T-helper 22 cell (primary cell): ENCODE results near the gene PYM1.
A peak's percentile ranks its signal among the peaks of the same experiment; 100 is the strongest.

Experiments used
- DNase-seq: peaks from one replicate; pipeline ENCODE4 v3.0.0-alpha.2; 2020; ENCODE audit warnings: low read depth

PYM1 gene

GRCh38 chr12:55927588-55928502 is at the start of gene PYM1:
TSS of gene PYM1 (minus strand) at chr12:55927894. CDS start at chr12:55927761, 133 bp downstream.
- DNase-seq: peak; percentile 58

- DNase-seq: peak; percentile 29
These were observed 46.6 kb upstream of the PYM1 start for GRCh38 chr12:55974308-55974730.

GRCh38 chr12:55973599-55974307 is 46.1 kb upstream of the PYM1 start, which contains the start of gene RAB5B:
TSS of gene RAB5B (plus strand) at chr12:55974078. CDS start at chr12:55986961, 12,883 bp downstream.
- DNase-seq: peak; percentile 99

- no peak for DNase-seq
These were observed 45.4 kb upstream of the PYM1 start for GRCh38 chr12:55972911-55973598.

DNA sequence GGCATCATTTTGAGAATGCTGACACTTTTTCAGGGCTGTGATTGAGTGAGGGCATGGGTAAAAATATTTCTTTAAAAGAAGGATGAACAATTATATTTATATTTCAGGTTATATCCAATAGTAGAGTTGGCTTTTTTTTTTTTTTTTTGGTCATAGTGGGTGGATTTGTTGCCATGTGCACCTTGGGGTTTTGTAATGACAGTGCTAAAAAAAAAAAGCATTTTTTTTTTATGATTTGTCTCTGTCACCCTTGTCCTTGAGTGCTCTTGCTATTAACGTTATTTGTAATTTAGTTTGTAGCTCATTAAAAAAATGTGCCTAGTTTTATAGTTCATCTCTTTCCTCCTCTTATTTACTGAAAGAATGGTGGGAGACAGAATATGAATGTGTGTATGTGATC is 44.8 kb upstream of the PYM1 start:
- DNase-seq: no peak

DNA sequence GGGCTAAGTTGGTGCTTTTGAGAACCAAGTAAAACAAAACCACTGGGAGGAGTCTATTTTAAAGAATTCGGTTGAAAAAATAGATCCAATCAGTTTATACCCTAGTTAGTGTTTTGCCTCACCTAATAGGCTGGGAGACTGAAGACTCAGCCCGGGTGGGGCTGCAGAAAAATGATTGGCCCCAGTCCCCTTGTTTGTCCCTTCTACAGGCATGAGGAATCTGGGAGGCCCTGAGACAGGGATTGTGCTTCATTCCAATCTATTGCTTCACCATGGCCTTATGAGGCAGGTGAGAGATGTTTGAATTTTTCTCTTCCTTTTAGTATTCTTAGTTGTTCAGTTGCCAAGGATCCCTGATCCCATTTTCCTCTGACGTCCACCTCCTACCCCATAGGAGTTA is 44.3 kb upstream of the PYM1 start:
- no peak for DNase-seq

GRCh38 chr12:55970775-55971174 is 43.1 kb upstream of the PYM1 start:
- DNase-seq: no peak

DNA sequence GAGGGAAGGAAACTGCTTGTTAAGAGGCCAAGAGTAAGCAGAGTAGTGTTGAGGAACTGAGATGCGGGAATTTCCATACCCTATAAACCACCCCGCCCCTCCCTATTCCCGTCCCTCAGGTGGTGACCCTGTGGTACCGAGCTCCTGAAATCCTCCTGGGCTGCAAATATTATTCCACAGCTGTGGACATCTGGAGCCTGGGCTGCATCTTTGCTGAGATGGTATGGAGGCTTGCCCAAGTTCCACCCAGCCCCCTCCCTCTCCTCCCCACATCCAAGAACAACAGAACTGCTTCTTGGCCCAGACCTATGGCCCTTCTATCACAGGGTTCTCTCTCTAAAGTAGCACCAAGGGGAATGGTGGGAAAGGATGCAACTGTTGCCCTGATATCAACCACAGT is 41.7 kb upstream of the PYM1 start:
- DNase-seq: no peak

DNA sequence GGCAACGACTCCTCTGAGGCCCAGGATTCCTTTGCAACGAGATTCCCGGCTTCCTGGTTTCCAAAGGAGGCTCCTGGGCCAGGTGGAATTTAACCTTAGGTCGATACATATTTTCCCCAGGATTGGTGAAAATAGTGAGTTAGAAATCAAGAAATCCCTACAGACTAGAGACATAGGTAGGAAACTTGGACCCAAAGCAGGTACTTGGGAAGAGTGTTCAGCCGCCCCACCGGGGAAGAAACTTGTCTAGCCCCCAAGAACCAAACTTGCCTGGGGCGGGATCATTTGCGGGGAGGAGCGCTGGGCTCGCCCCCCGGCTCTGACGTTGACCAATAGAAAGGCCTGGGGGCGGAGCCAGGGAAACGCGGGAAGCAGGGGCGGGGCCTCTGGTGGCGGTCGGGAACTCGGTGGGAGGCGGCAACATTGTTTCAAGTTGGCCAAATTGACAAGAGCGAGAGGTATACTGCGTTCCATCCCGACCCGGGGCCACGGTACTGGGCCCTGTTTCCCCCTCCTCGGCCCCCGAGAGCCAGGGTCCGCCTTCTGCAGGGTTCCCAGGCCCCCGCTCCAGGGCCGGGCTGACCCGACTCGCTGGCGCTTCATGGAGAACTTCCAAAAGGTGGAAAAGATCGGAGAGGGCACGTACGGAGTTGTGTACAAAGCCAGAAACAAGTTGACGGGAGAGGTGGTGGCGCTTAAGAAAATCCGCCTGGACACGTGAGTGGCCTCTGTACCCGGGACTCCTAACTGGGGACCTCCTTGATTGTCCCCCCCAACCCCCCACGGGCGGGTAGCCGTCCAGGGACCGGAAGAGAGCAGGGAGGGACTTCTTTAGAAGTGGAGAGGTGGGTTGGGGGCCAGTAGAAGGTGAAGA is 39.0 kb upstream of the PYM1 start, which contains the start of gene CDK2:
TSS of gene CDK2 (plus strand) at position 423 of the 874 bp plus-strand sequence. CDS start at position 602, 179 bp downstream.
- DNase-seq: peak; percentile 79

DNA sequence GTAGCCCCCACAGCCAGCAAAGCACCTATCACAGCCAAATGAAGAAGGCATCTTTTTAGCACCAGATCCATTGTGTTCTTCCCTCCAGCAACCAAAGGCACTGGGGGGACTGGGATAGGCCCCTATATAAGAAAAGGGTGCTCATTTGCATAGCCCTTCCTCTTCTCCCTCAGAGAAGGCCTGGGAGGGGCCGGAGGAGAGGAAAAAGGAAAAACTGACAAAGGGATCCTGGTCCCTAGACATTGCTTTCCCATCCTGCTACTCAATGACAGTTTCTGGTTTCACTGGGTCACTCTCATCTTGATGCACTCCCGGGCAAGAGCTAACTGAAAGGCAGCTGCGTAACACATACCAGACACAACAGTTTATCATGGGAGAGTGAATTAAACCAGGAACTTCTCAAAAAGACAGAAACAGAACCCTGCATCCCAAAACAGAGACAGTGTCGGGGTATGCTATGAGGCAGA is 38.3 kb upstream of the PYM1 start, which contains the start of gene PMEL:
TSS of gene PMEL (minus strand) at position 102 of the 467 bp plus-strand sequence. CDS start at position 71, 31 bp downstream.
- DNase-seq: no peak

DNA sequence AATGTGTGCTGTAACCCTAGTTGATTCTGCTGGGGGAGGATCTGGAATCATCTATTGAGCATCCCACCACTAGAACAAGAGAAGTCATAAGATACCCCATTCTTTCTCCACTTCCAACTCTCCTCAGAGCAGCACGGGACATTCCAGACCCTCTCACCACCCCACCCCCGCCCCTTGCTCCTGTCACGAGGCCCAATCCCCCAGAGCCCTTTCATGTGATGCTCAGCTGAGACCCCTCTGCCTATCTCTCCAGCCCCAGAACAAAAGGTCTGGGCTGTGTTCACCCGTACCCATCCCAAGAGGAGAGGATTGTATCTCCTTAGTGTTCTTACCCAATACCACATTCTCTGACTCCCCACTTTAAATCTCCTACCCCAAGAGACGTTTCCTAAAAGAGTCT is 37.5 kb upstream of the PYM1 start:
- no peak for DNase-seq

GRCh38 chr12:55963760-55964159 is 36.1 kb upstream of the PYM1 start:
- no peak for DNase-seq

DNA sequence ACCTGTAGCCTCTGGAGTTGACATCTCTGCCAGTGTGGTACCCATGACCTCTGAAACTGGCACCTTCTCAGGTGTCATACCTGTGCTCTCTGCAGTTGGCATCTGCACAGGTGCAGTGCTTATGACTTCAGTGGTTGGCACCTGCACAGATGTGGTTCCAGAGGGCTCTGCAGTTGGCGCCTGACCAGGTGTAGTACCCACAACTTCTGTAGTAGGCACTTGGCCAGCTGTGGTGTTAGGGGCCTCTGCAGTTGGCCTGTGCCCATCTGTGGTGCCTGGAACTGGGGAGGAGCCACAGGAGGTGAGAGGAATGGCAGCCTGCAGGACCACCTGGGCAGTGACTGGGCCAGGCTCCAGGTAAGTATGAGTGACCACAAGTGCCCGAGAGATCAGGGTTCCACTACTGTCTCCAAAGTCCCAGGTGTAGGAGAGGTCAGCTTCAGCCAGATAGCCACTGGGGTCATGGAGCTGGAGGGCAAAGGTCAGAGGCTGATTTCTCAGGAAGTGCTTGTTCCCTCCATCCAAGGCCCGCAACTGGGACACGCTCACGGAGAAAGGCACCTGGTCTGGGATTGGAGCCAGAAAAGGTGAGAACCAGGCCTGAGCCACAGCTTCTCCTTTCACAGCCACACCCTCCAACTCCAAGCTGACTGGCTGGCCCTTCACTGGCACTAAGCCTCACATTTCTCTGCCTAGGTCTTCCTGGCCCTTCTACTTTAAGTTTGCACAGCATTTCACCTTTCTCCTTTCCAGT is 29.6 kb upstream of the PYM1 start:
- no peak for DNase-seq

DNA sequence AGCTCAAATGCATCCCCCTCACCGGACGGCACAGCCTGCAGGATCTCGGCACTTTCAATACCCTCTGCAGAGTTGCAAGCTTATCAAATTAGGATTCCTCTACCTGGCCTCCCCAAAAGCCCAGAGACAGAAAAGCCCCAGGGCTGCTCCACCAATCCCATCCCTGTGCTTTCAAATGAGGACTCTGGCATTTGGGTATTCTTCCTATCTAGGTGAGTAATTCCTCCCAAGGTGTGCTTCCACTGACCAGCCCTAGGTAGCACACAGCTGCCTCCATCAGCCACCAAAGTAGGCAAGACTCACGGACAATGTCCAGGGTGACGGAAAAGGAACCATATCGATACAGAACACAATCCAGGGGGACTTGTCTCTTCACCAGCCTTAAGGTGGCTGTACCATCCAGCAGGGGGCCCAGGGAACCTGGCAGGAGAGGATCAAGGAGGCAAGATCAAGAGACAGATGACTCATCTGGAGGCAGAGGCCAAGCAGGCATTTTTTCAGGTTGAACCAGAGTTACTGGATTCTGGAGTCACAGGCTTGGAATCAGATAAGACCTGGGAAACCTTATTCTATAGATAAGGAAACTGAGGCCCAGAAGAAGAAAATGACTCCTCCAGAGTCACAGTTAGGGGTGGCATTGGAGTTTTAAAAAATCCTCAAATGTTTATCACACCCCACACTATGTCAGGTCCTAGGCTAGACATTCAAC is 28.3 kb upstream of the PYM1 start:
- DNase-seq: peak; percentile 29

- no peak for DNase-seq
These were observed 27.6 kb upstream of the PYM1 start for GRCh38 chr12:55955344-55955743.

DNA sequence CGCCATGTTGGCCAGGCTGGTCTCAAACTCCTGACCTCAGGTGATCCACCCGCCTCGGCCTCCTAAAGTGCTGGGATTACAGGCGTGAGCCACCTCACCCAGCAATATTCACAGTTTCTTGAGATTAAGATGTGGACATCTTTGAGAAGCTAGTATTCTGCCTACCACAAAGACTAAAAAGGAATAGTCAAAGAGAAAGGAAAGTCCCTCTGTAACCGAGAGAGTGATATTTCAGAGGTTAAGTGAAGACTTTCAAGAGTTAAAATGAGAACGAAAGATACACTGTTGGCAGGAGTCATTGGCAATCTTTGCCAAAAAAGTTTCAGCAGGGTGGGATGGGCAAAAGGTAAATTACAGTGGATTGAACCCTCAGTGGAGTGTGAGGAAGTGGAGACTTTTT is 18.9 kb upstream of the PYM1 start:
- no peak for DNase-seq

DNA sequence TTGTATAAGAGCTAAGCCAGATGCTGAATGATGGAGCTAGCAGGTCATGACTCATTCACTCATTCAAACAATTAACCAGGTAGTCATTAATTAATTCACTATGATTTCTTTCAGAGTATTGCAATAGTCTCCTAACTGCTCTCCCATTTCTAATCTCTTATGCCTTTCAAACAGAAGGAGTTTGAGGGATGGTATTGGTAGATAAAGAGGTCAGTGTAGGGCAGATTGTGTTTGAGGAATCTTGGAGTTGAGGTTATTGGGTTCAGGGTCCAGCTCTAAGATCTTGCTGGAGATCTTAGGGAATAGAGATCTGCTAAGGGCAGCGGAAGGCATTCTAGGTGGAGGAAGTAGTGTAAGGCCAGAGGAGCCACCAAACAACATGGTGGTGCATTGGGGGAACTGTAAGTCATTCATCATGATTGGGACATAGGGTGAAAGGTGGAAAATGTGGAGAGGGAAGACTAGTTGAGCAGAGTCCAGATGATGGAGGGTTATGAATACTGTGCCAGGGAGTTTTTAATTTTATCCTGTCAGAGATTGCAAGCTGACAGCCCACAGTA is 15.0 kb upstream of the PYM1 start:
- DNase-seq: no peak

GRCh38 chr12:55942055-55942454 is 14.4 kb upstream of the PYM1 start:
- no peak for DNase-seq

DNA sequence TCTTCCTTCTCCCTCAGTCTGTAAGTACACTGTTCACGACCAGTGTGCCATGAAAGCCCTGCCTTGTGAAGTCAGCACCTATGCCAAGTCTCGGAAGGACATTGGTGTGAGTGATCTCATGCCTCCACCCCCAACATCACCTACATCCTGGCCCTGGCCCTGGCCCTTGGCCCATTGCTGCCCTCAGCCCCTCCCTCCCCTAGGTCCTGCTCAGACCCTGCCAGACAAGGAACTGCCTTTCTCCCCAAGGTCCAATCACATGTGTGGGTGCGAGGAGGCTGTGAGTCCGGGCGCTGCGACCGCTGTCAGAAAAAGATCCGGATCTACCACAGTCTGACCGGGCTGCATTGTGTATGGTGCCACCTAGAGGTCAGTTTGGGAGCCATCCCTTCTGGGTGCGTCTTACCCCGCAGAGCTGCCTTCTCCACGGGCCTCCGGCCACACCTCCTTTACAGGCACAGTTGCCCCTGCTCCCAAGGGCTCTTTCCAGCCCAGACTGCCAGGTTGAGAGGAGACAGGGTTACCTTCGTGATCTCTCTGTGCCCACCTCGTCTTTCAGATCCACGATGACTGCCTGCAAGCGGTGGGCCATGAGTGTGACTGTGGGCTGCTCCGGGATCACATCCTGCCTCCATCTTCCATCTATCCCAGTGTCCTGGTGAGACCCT is 12.5 kb upstream of the PYM1 start:
- DNase-seq: peak; percentile 64
